Hypothalamus (tissue), 51 donors: ENCODE measurements around the gene LRRN2.

Source experiments
- DNase-seq, 51 donors: peaks; one replicate each; lab custom pipeline; 2025; lab: John Stamatoyannopoulos, UW

The LRRN2 gene

GRCh38 chr1:204712708-204713430 lies 27.3 kb upstream of the LRRN2 start:
- DNase-seq: no peak

- peak in 13 of 51 donors; percentile 1 to 47 (median 19) for DNase-seq
These were observed 26.6 kb upstream of the LRRN2 start for GRCh38 chr1:204711947-204712701.

- DNase-seq: no peak
These were observed 25.8 kb upstream of the LRRN2 start for GRCh38 chr1:204711103-204711946.

- DNase-seq: no peak
These were observed 24.7 kb upstream of the LRRN2 start for GRCh38 chr1:204709960-204710912.

GRCh38 chr1:204709021-204709420 lies 23.5 kb upstream of the LRRN2 start:
- DNase-seq: no peak

- peak in 5 of 51 donors; percentile 11 to 70 (median 19) for DNase-seq
These were observed 21.4 kb upstream of the LRRN2 start for GRCh38 chr1:204706838-204707509.

GRCh38 chr1:204705888-204706837 lies 20.6 kb upstream of the LRRN2 start:
- peak in 1 of 51 donors; percentile 44 for DNase-seq

- no peak for DNase-seq
These were observed 19.9 kb upstream of the LRRN2 start for GRCh38 chr1:204705493-204705811.

GRCh38 chr1:204704794-204705492 lies 19.4 kb upstream of the LRRN2 start:
- DNase-seq: no peak

GRCh38 chr1:204703826-204704612 lies 18.5 kb upstream of the LRRN2 start:
- DNase-seq: peak in 1 of 51 donors; percentile 22

- DNase-seq: no peak
These were observed 17.7 kb upstream of the LRRN2 start for GRCh38 chr1:204703268-204703664.

- DNase-seq: no peak
These were observed 17.2 kb upstream of the LRRN2 start for GRCh38 chr1:204702552-204703267.

GRCh38 chr1:204701229-204701628 lies 15.7 kb upstream of the LRRN2 start:
- DNase-seq: no peak

- DNase-seq: peak in 5 of 51 donors; percentile 7 to 23 (median 18)
These were observed 12.4 kb upstream of the LRRN2 start for GRCh38 chr1:204697893-204698292.

GRCh38 chr1:204696606-204697005 lies 11.1 kb upstream of the LRRN2 start:
- DNase-seq: no peak

GRCh38 chr1:204695692-204696091 lies 10.2 kb upstream of the LRRN2 start:
- no peak for DNase-seq
